Measurements from ENCODE around the gene SLC24A4.
"Not testable (repeated sequence)": the region's sequence is repeated elsewhere in the genome, so short reads cannot be mapped to it uniquely, and the experiment has no call there.

SLC24A4 gene

DNA sequence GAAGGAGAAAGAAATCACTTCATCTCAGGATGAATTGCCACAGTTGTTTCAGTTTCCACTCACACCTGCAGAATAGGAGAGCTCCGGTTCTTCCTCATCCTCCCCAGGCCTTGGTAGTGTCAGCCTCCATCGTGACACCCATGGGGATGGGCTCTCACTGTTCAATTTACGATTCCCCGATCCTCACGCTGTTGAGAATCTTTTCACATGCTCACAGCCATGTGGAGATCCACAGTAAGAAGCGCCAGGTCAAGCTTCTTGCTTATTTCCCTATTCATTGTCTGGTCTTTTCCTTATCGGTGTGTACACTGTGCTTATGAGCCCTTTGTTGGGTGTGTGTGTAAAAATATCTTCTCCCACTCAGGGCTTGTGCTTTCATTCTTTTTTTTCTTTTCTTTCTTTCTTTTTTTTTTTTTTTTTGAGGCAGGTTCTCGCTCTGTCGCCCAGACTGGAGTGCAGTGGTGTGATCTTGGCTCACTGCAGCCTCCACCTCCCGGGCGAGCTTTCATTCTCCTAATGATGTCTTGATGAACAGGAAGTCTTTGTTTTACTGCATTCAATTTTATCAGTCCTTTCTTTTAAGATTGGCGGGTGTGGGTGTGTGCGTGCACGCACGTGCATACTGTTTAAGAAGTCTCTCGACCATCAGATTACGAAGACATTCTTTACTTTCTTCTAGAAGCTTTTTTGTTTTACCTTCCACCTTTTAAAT is 212.1 kb downstream of the SLC24A4 start:
- H3K27ac ChIP-seq = no peak overlapping the region

DNA sequence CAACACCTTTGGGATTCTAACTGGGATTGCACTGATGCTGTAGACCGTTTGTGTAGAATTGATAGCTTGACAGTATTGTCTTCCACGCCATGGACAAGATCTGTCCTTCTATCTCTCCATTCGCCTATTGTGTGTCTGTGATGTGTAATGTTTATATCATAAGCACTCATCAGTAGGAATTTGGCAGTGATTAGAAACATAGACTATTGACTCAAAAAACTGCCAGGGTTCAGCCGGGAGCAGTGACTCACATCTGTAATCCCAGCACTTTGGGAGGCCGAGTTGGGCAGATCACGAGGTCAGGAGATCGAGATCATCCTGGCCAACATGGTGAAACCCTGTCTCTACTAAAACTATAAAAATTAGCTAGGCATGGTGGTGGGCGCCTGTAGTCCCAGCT is 213.3 kb downstream of the SLC24A4 start:
- not testable (repeated sequence) for H3K27ac ChIP-seq

More for the DNA sequence above, 212.1 kb downstream of the SLC24A4 start:
- TF ChIP-seq, protein P1, sequence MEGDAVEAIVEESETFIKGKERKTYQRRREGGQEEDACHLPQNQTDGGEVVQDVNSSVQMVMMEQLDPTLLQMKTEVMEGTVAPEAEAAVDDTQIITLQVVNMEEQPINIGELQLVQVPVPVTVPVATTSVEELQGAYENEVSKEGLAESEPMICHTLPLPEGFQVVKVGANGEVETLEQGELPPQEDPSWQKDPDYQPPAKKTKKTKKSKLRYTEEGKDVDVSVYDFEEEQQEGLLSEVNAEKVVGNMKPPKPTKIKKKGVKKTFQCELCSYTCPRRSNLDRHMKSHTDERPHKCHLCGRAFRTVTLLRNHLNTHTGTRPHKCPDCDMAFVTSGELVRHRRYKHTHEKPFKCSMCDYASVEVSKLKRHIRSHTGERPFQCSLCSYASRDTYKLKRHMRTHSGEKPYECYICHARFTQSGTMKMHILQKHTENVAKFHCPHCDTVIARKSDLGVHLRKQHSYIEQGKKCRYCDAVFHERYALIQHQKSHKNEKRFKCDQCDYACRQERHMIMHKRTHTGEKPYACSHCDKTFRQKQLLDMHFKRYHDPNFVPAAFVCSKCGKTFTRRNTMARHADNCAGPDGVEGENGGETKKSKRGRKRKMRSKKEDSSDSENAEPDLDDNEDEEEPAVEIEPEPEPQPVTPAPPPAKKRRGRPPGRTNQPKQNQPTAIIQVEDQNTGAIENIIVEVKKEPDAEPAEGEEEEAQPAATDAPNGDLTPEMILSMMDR (conservative IDR thresholded peaks at IDR 0.05) = no peak

DNA sequence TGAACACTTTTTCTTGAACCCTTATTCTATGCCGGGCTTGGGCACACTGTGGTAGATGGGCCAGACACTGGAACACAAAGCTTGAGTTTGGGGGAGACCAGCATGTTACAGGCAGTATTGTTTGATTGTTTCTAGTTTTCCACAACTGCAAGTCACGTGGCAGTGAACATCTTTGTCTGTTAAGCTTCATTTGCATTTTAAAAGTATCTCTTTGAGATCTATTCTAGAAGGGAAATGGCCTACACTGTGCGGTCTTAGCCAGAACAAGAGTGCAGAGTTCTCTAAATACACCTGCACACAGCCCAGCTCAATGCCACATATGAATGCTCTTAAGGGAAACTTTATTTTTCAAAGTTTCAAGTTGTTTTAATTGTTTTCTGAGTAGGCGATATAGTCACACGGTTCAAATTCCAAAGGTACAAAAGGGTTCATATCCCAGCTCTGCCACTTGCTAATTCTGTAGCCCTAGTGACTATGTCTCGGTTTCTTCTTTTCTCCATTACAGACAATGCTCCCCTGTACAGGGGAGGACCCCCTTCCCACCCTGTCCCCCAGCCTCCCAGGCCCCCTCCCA is 215.5 kb downstream of the SLC24A4 start:
- no peak overlapping the region for H3K27ac ChIP-seq
- TF ChIP-seq, protein P1 (conservative IDR thresholded peaks at IDR 0.05) = no peak

DNA sequence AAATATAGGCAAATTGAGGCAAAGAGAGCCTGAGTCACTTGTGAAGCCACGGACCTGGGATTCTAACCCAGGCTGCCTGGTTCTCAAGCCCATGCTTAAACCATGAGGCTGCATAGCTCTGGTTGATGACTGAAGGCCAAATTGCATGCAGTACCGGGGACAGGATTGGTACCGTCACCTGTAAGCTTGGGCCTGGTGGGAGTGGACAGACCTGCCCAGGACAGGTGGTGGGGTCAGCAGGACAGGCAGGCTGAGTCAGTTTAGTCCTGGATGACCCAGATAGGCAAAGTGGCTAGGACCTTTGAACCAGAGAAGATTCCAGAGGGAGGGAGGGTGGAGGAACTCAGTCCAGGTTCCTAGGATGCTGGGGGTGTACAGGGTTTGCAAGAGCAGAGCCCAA is 216.5 kb downstream of the SLC24A4 start:
- TF ChIP-seq, protein P1 (conservative IDR thresholded peaks at IDR 0.05) = no peak
- no peak overlapping the region for H3K27ac ChIP-seq

DNA sequence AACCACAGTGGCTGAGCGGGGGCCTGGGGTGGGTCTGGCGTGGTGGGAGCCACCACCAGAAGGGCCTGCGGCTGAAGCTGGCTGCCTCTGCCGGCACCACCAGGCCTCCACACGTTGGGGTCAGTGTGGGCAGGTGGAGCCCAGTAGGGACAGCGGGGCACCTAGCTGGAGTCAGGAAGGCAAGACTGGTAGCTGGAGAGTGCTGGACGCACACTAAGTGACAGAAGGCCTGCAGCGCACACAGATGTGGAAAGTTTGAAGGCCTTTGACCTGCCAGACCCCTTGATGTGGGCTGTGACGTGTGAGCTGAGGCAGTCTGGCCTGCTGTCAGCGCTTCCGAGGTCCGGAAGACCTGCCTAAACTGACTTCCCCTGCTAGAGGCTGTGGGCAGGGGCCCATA is 216.9 kb downstream of the SLC24A4 start:
- TF ChIP-seq, protein P1 (conservative IDR thresholded peaks at IDR 0.05) = no peak

DNA sequence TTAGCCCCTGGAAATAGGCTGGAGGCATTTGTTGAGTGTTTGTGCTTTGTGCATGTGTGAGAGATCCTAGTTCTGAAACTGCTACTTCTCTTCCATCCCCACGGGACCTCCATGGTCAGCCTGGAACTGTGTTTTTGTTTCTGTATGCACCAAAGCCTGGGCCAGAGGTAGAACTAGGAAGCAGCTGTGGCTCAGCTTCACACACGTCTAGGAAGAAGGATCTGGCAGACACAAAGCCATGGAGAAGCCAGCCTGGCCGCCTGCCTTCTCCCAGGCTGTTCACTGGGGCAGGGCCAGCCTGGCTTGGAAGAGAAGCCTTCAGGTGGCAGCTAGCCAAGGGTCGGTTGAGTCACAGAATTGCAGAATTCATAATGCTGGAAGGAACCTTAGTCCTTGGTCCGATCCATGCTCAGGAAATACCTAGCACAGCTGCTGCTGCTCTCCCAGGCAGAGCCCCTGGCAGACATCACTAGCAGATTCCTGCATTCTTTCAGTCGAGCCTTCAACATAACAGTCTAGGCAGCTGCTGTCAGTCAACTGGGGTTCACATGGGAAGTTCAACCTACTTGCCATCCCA is 217.6 kb downstream of the SLC24A4 start:
- no peak overlapping the region for H3K27ac ChIP-seq

More for the DNA sequence above, 216.9 kb downstream of the SLC24A4 start:
- no peak overlapping the region for H3K27ac ChIP-seq

DNA sequence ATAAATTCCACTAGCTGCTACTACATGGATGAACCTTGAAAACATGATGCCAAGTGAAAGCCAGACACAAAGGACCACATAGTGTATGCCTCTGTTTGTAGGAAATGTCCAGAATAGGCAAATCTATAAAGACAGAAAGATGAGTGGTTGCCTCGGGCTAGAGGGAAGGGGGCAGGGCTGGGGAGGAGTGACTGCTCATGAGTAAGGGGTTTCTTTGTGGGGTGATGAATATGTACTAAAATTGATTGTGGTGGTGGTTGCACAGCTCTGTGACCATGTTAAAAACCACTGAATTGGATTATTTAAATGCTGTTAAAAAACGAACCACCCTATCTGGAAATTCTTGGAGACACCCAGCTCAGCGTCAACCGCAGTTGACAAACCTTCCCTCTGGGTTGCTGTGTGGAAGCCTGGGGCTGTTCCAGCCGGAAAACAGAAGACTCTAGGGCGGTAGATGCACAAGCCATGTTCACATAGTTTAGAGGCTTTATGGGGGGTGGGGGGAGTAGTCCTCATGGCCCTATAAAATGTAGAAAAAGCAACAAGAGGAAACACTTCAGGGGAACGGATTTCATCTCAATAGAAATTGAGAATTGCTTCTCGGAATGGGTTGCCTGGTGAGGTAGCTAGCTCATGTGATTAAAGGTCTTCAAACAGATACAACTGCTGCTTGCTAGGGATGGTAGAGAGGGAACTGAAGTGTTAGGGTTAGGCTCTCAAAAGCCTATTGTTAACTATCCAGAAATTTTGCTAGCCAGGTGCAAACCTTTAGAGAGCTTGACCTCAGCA is 220.0 kb downstream of the SLC24A4 start:
- TF ChIP-seq, protein P1 (conservative IDR thresholded peaks at IDR 0.05) = no peak
- H3K27ac ChIP-seq = no peak overlapping the region

More for the DNA sequence above, 217.6 kb downstream of the SLC24A4 start:
- TF ChIP-seq, protein P1 (conservative IDR thresholded peaks at IDR 0.05) = no peak
